ENCODE results near the gene LRP1.

DNA sequence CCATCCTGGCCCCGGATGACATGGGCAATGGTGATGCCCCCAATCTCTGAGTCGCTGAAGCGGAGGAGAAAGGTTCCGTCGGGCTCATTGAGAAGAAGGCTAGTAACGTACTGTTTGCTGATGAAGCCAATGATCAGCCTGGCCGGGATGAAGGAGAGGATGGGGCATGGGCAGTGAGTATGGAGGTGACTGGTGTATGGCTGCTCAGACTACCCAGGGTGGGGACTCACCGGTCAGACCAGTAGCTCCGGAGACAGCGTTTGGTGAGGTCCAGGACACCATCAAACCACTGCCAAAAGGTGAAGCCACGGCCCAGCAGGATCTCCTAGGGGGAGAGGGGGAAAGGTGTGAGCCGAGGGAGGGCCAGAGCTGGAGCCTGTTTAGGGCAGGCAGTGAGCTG lies 28.5 kb upstream of the LRP1 start:
- TF ChIP-seq TAF1 (IDR thresholded peaks at IDR 0.05; ENCODE audit: borderline replicate concordance, low read depth, low read length) (no peak), POLR2A (IDR thresholded peaks at IDR 0.05; ENCODE audit: low read depth, low read length) (no peak), POLR2AphosphoS5 (IDR thresholded peaks at IDR 0.05; ENCODE audit: low read depth, low read length) (no peak)

All from GM12892 (cell line).